Adrenal gland (tissue), 5 donors: ENCODE results near the gene COL19A1.

Experiments
- CTCF ChIP-seq, 6 experiments: fragments of 450-650 bp in 4 of 6; fragments of 200-600 bp in 2 of 6; sonication (generic) in 1 of 6; IDR thresholded peaks; 1 replicate in 5 of 6; 2 replicates in 1 of 6; pipeline versions ENCODE4 v1.5.1 to v1.8.0; 2016 to 2021; ENCODE audit warnings: antibody characterized with exemption in 6 of 6, mild to moderate bottlenecking in 2 of 6, moderate library complexity in 1 of 6
- POLR2A ChIP-seq, 2 donors: fragments of 450-650 bp; IDR thresholded peaks; one replicate each; pipeline ENCODE4 v1.6.1; 2017; ENCODE audit warnings: antibody characterized with exemption in 2 of 2, mild to moderate bottlenecking in 2 of 2, moderate library complexity in 1 of 2
- donor health status: DM: no; HTN: no; CAD: no.

- TF ChIP-seq CTCF (IDR thresholded peaks at IDR 0.05) (no peak), POLR2A (IDR thresholded peaks at IDR 0.05) (no peak)
Observed at GRCh38 chr6:70037445-70037844, 171.1 kb downstream of the COL19A1 start.
